GM19372 (cell line): ENCODE measurements around the gene OPHN1.

ENCODE experiments used
- ATAC-seq: cut with Tn5 transposase; IDR thresholded peaks from one replicate; pipeline ENCODE4 v1.9.1; 2021; ENCODE audit warnings: mild to moderate bottlenecking, low read depth, moderate library complexity; ENCODE audit not compliant: unreplicated experiment

Gene OPHN1

DNA sequence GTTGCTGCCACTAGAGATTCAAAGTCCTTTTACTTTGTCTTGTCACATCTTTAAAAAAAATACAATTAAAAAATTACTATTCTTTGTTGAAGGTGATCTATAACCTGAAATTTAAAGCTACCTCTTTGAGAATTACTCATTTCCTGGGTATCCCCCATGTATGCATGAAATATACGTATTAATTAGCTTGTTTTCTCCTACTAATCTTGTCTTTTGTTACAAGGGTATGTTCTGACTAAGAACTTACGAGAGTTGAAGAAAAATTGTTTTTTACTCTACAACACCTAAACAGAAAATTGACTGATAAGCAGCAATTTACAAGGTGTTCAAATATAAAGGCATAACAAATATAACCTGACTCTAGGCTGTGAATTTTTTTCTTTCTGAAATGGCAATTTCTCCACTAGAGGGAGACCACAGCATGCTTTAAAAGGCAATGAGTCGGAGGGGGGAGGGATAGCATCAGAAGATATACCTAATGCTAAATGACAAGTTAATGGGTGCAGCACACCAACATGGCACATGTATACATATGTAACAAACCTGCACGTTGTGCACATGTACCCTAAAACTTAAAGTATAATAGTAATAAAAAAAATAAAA lies 249.6 kb downstream of the OPHN1 start:
- no peak for ATAC-seq

DNA sequence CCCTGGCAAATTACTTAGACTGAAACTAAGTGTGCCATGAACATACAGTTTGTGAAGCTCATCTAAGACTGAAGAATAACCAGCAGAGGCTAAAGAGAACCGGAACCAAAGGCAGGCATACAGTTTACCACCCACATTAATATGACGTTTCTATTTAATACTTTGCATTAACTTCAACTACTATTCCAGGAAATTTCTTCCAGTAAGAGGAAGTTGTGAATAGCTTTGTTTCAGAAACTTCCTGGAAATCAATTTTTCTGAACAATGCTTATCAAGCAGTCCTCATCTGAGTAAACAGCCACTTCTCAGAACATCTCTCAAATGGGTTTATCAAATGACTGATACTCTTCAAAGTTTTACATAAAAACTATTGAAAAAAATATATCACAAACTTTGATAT lies 252.7 kb downstream of the OPHN1 start:
- ATAC-seq, result no peak

GRCh38 chrX:68179355-68179754 lies 253.9 kb downstream of the OPHN1 start:
- ATAC-seq, result no peak

GRCh38 chrX:68177542-68177941 lies 255.8 kb downstream of the OPHN1 start:
- no peak for ATAC-seq

- no peak for ATAC-seq
Observed at GRCh38 chrX:68175562-68175961, 257.7 kb downstream of the OPHN1 start.

DNA sequence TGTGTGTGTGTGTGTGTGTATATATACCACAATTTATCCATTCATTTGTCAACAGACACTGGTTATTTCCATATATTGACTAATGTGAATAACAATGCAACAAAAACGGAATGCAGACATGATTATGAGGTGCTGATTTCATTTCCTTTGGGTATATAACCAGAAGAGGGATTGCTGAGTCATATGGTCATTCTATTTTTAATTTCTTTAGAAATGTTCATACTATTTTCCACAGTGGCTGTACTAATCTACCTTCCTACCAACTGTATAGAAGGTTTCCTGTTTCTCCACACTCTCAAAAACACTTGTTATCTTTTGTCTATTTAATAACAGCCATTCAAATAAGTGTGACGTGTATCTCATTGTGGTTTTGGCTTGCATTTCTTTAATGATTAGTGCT lies 269.9 kb downstream of the OPHN1 start:
- ATAC-seq, result no peak

- ATAC-seq, result no peak
Observed at GRCh38 chrX:68147848-68148247, 285.4 kb downstream of the OPHN1 start.

DNA sequence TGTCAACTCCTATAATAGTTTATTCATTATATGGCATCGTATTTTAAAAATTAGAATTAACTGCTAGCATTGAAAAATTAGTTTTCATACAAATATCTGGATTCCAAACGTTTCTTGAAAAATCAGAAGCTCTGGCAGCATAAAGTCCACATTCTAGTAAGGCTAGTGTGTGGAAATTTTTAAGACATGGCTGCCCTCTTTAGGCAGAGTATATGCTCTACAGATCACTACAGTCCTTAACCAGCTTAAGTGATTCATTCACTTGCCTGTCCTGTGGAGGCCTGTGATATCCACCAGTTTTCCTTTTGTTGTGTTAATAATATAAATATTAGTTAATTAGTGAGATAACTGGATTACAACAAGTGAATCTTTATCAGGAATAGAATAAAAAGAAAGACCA lies 287.2 kb downstream of the OPHN1 start:
- no peak for ATAC-seq

DNA sequence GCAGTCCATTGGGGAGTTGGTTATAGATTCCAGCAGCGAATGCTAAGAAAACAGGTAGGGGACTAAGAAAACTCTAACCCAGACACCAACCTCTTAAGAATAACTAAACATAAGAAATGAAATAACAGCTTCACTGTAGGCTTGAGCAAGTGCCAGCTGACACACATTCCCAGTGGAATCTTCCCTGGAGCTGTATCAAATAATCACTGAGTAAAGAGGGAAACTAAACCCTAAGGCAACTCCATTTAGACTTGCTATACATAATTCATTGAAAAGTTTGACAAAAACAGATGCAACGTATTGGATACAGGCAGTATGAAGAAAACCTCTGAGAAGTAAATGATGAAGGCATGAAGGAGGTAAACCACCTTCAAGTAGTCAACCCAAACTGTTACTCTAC lies 293.5 kb downstream of the OPHN1 start:
- no peak for ATAC-seq

GRCh38 chrX:68133181-68133580 lies 300.1 kb downstream of the OPHN1 start:
- ATAC-seq, result no peak

GRCh38 chrX:68132749-68133148 lies 300.5 kb downstream of the OPHN1 start:
- ATAC-seq, result no peak

DNA sequence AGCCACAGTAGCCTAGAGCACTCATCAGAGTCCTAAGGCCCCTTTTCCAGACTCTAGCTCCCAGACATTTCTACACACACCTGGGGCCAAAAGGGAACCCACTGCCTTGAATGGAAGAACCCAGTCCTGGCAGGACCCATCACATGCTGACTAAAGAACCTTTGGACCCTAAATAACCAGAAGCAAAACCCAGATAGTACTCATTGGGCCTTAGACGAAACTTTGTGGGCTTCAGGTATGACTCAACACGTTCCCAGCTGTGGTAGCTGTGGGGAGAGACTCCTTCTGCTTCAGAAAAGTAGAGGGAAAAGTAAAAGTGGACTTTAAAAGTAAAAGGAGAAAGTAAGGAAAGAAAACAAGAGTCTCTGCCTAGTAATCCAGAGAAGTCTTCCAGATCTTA lies 311.5 kb downstream of the OPHN1 start:
- ATAC-seq, result no peak

DNA sequence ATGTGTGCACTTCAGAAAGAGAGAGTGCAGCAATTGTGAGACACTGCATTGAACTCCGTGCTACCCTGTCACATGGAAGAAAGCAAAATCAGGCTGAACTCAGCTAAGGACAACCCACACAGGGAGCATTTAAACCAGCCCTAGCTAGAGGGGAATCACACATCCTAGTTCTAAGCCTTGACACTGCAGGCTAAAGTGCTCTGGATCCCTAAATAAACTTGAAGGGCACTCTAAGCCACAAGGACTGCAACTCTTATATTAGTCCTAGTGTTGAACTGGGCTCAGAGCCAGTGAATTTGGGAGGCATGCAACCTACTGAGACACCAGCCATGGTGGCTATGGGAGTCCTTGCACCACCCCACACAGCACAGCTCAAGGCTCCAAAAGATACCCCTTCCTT lies 311.9 kb downstream of the OPHN1 start:
- ATAC-seq, result no peak

- ATAC-seq, result no peak
Observed at GRCh38 chrX:68115371-68115770, 317.9 kb downstream of the OPHN1 start.

DNA sequence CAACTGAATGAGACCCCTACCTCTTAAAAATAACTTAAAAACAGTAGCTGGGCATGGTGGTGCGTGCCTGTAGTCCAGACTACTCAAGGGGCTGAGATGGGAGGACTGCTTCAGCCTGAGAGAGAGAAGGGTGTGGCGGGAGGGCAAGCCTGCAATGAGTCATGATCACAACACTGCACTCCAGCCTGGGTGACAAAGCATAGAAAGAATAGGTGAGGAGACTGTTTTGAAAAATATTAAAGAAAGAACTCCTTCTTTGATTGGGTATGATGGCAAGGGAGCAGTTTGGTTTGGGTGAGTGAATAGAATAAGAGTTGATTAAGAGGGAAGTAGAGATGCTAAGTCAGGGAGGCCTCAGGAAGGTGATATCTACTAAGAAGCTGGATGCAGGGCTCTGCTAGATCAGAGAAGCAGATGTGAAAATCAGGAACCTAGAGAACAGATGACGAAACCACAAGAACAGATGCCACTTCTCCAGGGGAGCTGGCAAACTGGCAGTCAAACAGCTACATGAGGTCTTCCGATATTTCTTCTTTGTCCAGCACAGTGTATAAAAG lies 318.6 kb downstream of the OPHN1 start:
- ATAC-seq, result no peak

DNA sequence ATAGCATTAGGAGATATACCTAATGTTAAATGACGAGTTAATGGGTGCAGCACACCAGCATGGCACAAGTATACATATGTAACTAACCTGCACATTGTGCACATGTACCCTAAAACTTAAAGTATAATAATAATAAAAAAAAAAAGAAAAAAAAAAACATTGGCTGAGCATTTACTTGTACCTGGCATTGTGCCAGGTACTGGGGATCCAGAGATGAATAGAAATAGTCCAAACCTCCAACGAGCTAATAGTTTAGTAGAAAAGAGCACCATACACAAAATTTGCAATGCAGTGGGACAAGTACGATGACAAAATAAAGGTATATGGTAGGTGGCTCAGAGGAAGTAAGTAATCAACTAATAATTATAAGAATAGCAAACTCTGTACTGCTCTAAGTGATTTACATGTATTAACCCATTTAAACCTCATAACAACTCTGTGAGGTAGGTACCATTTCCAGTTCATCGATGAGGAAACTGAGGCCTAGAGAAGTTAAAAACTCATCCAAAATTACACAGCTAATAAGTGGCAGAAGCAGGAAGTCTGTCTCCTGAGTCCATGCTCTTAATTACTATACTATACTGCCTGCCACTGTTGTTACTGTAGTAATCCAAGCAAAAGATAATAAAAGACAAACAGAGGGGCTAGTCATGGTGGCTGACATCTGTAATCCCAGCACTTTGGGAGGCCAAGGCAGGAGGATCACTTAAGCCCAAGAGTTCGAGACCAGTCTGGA lies 319.3 kb downstream of the OPHN1 start:
- ATAC-seq, result no peak

GRCh38 chrX:68112321-68112720 lies 321.0 kb downstream of the OPHN1 start:
- no peak for ATAC-seq

DNA sequence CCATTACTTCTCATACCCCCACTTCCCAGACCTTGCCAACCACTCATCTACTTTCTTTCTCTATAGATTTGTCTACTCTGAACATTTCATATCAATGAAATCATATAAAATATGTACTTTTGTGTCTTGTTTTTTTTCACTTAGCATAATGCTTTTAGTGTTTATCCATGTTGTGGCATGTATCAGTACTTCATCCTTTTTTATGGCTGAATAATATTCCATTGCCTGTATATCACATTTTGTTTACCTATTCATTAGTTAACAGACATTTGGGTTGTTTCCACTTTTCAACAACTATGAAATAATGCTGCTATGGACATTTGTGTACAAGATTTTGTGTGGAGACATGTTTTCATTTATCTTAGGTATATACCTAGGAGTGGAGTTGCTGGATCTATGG lies 324.1 kb downstream of the OPHN1 start:
- no peak for ATAC-seq

DNA sequence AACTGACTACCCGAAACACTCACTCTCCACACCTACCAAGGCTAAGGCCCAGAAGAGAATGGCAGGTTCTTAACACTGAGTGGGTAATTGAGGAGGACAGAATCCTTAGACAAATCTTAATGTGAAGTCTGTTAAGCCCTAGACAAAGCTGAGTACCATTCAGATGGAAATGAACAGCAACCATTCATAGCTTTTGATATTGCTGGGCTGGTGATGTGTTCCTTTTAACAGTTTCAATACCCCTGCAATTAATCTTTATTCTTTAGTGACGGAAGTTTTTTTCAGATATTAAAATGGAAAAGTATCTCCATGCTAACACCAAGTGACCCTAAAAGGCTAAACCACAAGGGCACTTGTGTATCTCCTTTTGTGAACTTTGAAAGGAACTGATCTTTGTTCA lies 334.9 kb downstream of the OPHN1 start:
- no peak for ATAC-seq

DNA sequence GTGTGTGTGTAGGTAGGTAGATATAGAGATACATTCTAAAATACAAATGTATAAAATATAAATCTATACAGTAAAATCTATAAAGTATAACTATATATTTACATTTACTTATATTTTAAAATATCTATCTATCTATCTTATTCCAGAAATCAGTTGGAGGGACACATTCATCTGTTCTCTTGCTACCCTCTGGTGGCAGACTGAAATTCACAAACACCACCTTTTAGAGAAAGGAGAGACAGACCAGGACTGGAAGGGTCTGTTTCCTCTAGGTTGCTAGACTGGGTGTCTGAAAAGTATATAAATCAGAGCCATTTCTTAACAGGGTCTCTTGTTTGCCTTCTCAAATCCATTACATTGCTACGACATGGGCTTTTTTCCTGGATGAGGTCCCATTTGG lies 343.0 kb downstream of the OPHN1 start:
- ATAC-seq, result no peak

- ATAC-seq, result no peak
Observed at GRCh38 chrX:68087526-68087925, 345.8 kb downstream of the OPHN1 start.

DNA sequence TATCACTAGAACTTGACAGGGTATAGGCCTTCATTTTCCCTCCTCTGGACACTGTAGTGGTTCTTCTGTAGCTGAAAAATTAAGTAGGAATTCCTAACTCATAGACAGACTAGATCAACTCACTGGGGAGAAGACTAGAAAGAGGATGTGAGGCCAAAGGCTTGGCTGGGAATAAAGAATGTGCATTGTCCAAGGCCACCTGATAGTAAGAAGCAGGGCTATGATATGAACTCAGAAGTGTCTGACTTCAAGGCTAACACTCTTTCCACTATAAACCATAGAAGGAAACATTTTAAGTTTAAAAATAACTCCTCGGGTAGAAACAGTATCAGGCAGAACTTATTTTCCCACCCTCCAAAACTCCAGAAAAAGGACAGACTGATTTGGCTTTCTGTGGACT lies 346.6 kb downstream of the OPHN1 start:
- no peak for ATAC-seq
